NB4 (cell line): Measurements from ENCODE around the gene MZB1.

ENCODE experiments used
- DNase-seq: peaks from one replicate; pipeline ENCODE4 v3.0.0; 2010; ENCODE audit warnings: low read depth
- H3K4me3 ChIP-seq: one replicate; pipeline ENCODE4 v1.5.1; 2011; ENCODE audit warnings: mild to moderate bottlenecking, low read depth, low read length, moderate library complexity
- MYC ChIP-seq: IDR thresholded peaks from 2 replicates; pipeline ENCODE4 v1.6.1; 2011; ENCODE audit warnings: low read depth, low read length
- POLR2A ChIP-seq: IDR thresholded peaks from 2 replicates; pipeline ENCODE4 v1.6.1; 2011; ENCODE audit warnings: mild to moderate bottlenecking; ENCODE audit not compliant: insufficient read length; ENCODE audit errors: extremely low read depth
- TF ChIP-seq, protein P1 (sequence below): IDR thresholded peaks from 2 replicates; pipeline ENCODE4 v1.6.1; 2011; ENCODE audit warnings: low read depth, low read length
- TF ChIP-seq, protein P2 (sequence below): IDR thresholded peaks from one replicate; pipeline ENCODE4 v1.5.1; 2012; ENCODE audit warnings: low read depth, low read length

The MZB1 gene, protein sequence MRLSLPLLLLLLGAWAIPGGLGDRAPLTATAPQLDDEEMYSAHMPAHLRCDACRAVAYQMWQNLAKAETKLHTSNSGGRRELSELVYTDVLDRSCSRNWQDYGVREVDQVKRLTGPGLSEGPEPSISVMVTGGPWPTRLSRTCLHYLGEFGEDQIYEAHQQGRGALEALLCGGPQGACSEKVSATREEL

DNA sequence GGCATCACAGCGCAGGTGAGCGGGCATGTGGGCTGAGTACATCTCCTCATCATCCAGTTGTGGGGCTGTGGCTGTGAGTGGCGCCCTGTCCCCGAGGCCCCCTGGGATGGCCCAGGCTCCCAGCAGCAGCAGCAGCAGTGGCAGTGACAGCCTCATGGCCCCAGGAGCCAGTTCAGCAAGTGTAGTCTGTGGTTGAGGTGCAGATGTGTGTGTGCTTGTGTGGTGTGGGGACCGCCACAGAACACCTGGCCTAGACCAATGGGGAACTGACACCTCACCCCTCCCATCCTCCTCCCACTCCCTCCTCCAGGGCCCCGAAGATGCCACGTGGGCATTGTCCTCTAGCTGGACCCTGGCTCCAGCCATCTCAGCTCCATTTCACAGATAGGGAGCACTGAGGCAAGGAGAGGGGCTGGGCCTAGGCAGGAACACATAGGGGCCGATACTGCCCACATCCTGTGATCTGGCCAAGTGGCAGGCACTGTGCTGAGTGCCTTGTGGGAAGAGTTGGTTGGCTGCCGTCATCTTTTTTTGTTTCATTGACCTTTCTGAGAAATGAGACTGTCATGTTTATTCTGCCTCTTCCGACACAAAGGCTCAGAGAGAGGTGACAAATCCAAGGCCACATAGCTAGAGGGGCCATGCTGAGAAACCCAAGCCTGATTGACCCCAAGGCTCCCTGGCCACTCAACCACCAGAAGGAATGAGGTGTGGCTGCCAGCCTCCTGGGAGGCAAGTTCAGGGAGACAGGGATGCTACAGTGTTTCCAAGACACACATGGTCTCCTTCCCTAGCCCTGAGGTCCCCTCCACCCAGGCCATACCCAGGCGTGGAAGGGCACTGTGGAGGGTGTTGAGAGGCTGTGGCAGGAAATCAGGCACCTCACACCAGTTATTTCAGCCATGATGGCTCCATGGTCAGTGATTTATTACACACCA lies at the start of gene MZB1:
MZB1 (minus strand) TSS at position 213 of the 938 bp plus-strand sequence; CDS start at position 156, 57 bp downstream.
- peak; percentile 71 for DNase-seq
- TF ChIP-seq POLR2A (no peak), MYC (peak; percentile 47; the same call in 1 of the 2 replicates)
- TF ChIP-seq, protein P1, sequence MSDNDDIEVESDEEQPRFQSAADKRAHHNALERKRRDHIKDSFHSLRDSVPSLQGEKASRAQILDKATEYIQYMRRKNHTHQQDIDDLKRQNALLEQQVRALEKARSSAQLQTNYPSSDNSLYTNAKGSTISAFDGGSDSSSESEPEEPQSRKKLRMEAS: peak; percentile 73; the same call in 1 of the 2 replicates
- TF ChIP-seq, protein P2, sequence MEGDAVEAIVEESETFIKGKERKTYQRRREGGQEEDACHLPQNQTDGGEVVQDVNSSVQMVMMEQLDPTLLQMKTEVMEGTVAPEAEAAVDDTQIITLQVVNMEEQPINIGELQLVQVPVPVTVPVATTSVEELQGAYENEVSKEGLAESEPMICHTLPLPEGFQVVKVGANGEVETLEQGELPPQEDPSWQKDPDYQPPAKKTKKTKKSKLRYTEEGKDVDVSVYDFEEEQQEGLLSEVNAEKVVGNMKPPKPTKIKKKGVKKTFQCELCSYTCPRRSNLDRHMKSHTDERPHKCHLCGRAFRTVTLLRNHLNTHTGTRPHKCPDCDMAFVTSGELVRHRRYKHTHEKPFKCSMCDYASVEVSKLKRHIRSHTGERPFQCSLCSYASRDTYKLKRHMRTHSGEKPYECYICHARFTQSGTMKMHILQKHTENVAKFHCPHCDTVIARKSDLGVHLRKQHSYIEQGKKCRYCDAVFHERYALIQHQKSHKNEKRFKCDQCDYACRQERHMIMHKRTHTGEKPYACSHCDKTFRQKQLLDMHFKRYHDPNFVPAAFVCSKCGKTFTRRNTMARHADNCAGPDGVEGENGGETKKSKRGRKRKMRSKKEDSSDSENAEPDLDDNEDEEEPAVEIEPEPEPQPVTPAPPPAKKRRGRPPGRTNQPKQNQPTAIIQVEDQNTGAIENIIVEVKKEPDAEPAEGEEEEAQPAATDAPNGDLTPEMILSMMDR: no peak
- peak within 1 kb of the TSS; percentile 21 for H3K4me3 ChIP-seq

DNA sequence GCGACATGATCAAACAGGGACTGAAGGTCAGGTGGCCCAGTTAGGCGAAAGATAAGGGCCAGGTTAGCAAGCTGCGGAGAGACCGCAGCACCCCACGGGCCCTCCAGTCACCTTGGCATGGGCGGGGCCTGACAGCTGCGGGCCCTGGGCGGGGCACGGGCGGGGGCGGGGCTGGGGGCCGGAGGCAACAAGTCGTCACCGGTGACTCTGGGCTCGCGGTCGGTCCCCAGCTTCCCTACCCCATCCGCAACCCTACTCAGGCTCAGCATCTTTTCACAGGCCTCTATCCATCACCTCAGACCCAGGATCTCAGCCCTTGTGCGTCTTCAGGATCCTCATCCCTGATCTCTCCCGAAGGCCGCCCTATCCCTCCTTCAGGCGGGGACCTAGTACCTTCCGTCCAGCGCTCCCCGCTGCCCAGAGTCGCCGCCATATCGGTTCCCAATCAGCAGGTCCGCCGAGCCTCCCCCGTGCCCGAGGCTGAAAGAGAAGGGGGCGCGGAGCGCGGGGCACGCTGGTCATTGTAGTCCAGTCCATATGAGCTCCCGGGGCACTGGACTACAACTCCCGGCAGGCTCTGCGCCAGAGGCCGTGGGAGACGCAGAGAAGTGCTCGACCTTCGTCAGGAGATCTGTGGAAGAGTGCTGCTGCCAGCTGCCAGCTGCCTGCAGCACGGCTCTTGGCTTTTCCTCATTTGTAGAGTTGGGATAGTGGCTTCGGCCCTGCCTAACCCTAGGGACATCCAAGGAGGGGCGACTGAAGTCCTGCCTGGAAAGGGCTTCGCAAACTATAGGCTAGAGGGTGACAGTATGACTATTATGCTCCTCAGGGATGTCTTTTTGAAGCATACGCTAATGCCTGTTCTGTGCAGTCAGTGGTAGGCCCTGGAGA lies 49.5 kb upstream of the MZB1 start, which contains the start of gene DNAJC18:
DNAJC18 (minus strand) TSS at position 513 of the 891 bp plus-strand sequence; CDS start at position 433, 80 bp downstream.
- TF ChIP-seq, protein P1: no peak
- TF ChIP-seq POLR2A (no peak), MYC (no peak)
- TF ChIP-seq, protein P2: no peak
- H3K4me3 ChIP-seq: peak within 1 kb of the TSS; percentile 72
- DNase-seq: peak; percentile 82

DNA sequence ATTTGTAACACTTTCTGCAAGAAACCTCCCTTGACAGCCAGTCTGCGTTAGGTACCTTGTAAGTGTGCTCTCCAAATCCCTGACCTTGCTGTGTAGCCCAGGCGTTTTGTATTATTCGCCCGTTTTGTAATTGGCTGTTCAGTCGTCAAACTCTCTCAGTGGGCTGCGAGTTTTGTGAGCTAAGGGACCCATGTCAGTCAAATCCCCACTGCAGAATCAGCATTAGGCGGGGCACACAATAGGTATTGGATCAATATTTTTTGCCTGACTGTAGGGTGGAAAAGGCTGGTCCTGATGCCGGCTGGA lies 48.9 kb upstream of the MZB1 start:
- DNase-seq: no peak
- no peak for TF ChIP-seq POLR2A
- TF ChIP-seq MYC: no peak
- TF ChIP-seq, protein P1: no peak
- TF ChIP-seq, protein P2: no peak
- peak overlapping the region; percentile 28 for H3K4me3 ChIP-seq

DNA sequence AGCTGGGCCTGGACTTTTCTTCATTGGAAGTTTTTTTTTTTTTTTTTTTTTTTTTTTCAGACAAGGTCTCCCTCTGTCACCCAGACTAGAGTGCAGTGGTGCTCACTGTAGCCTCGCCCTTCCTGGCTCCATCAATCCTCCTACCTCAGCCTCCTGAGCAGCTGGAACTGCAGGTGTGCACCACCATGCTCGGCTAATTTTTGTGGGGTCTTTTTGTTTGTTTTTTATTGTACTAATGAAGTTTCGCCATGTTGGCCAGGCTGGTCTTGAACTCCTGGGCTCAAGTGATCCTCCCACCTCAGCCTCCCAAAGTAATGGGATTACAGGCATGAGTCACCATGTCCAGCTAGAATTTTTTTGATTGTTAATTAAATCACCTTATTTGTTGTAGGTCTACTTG lies 46.0 kb upstream of the MZB1 start:
- H3K4me3 ChIP-seq: no peak overlapping the region
- TF ChIP-seq, protein P2: no peak
- TF ChIP-seq MYC (no peak), POLR2A (no peak)
- TF ChIP-seq, protein P1: no peak
- no peak for DNase-seq

DNA sequence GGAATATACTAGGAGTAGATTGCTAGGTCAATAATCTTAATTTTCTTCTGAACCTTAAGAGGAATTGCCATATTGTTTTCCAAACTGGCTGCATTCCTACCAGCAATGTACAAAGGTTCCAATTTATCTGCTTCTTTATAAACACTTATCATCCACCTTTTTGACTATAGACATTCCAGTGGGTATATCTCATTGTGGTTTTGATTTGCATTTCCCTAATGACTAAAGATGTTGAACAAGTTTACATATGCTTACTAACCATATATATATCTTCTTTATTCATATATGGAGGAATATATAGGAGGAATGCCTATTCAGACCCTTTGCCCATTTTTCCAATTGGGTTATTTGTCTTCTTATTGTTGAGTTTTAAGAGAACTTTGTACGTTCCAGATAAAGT lies 42.0 kb upstream of the MZB1 start:
- TF ChIP-seq POLR2A: no peak
- no peak for DNase-seq
- no peak overlapping the region for H3K4me3 ChIP-seq
